GM12878 (cell line): ENCODE results near the gene RARRES2.

Experiments used
- BCLAF1 ChIP-seq: fragments of 450-650 bp; IDR thresholded peaks from 2 replicates; pipeline ENCODE4 v1.6.1; 2017; ENCODE audit warnings: antibody characterized with exemption, mild to moderate bottlenecking, moderate library complexity
- CREB1 ChIP-seq: IDR thresholded peaks from 2 replicates; pipeline ENCODE4 v1.6.1; 2012; ENCODE audit warnings: low read depth, mild to moderate bottlenecking, inconsistent platforms
- CTCF ChIP-seq, 3 experiments: IDR thresholded peaks in 2 of 3; conservative IDR thresholded peaks in 1 of 3; 2 replicates each; pipeline ENCODE4 v1.5.1; 2011; ENCODE audit warnings: low read depth in 3 of 3, low read length in 3 of 3, mild to moderate bottlenecking in 3 of 3, control low read depth in 2 of 3, moderate library complexity in 2 of 3, inconsistent platforms in 1 of 3, mixed read lengths in 1 of 3; ENCODE audit not compliant: control insufficient read depth in 2 of 3, insufficient read depth in 1 of 3; ENCODE audit errors: extremely low read depth in 1 of 3
- CUX1 ChIP-seq: IDR thresholded peaks from 2 replicates; pipeline ENCODE4 v1.6.1; 2012; ENCODE audit warnings: improper control_type of control experiment, low read depth, low read length; ENCODE audit not compliant: insufficient replicate concordance
- ETV6 ChIP-seq, 2 experiments: fragments of 450-650 bp in 1 of 2; IDR thresholded peaks in 1 of 2; conservative IDR thresholded peaks in 1 of 2; 2 replicates each; pipeline ENCODE4 v1.6.1; 2014; ENCODE audit warnings: antibody characterized with exemption in 1 of 2, borderline replicate concordance in 1 of 2, low read depth in 1 of 2, mild to moderate bottlenecking in 1 of 2, moderate library complexity in 1 of 2
- EZH2 ChIP-seq: IDR thresholded peaks from 2 replicates; pipeline ENCODE4 v1.6.1; 2012; ENCODE audit warnings: low read depth, mild to moderate bottlenecking, control low read depth, inconsistent platforms, low read length, borderline replicate concordance; ENCODE audit not compliant: control insufficient read depth
- HSF1 ChIP-seq: fragments of 150-350 bp; IDR thresholded peaks from 2 replicates; pipeline ENCODE4 v1.6.1; 2014; ENCODE audit warnings: mild to moderate bottlenecking, low read depth, low read length
- POLR2A ChIP-seq: IDR thresholded peaks from 2 replicates; pipeline ENCODE4 v1.6.1; 2011; ENCODE audit warnings: low read depth, mild to moderate bottlenecking, low read length
- SMAD1 ChIP-seq: fragments of 450-650 bp; IDR thresholded peaks from 2 replicates; pipeline ENCODE4 v1.6.1; 2018; ENCODE audit warnings: mild to moderate bottlenecking, low read depth; ENCODE audit not compliant: partially characterized antibody
- TARDBP ChIP-seq: IDR thresholded peaks from 2 replicates; pipeline ENCODE4 v1.6.1; 2016; ENCODE audit warnings: borderline replicate concordance
- ZBED1 ChIP-seq: IDR thresholded peaks from 2 replicates; pipeline ENCODE4 v1.6.1; 2016; ENCODE audit warnings: borderline replicate concordance
- TF ChIP-seq, protein P1 (sequence below): fragments of 450-650 bp; IDR thresholded peaks from 2 replicates; pipeline ENCODE4 v1.6.1; 2017; ENCODE audit warnings: low read depth, mild to moderate bottlenecking, moderate library complexity

- TF ChIP-seq CREB1 (no peak), ETV6 (conservative IDR thresholded peaks at IDR 0.05 in 1 of 2, IDR thresholded peaks at IDR 0.05 in 1 of 2; ENCODE audit: borderline replicate concordance in 1 of 2, low read depth in 1 of 2) (no peak), ZBED1 (no peak), EZH2 (no peak), POLR2A (no peak), CTCF (IDR thresholded peaks at IDR 0.05 in 2 of 3, conservative IDR thresholded peaks at IDR 0.05 in 1 of 3; ENCODE audit: control insufficient read depth in 2 of 3, extremely low read depth in 1 of 3, insufficient read depth in 1 of 3, low read depth in 3 of 3, low read length in 3 of 3) (peak; percentile 62 to 73 (median 64)), HSF1 (no peak), SMAD1 (no peak), TARDBP (no peak), BCLAF1 (no peak), CUX1 (no peak)
- TF ChIP-seq, protein P1, sequence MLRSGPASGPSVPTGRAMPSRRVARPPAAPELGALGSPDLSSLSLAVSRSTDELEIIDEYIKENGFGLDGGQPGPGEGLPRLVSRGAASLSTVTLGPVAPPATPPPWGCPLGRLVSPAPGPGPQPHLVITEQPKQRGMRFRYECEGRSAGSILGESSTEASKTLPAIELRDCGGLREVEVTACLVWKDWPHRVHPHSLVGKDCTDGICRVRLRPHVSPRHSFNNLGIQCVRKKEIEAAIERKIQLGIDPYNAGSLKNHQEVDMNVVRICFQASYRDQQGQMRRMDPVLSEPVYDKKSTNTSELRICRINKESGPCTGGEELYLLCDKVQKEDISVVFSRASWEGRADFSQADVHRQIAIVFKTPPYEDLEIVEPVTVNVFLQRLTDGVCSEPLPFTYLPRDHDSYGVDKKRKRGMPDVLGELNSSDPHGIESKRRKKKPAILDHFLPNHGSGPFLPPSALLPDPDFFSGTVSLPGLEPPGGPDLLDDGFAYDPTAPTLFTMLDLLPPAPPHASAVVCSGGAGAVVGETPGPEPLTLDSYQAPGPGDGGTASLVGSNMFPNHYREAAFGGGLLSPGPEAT = no peak
Observed at GRCh38 chr7:150356265-150356897, 15.0 kb upstream of the RARRES2 start.
